ENCODE measurements around the gene GDI1.

Gene GDI1

GRCh38 chrX:154483325-154483724, 46.4 kb downstream of the GDI1 start:
- DNase-seq = no peak

GRCh38 chrX:154484255-154485149, 47.5 kb downstream of the GDI1 start:
- no peak for DNase-seq

GRCh38 chrX:154485150-154486051, 48.4 kb downstream of the GDI1 start:
- no peak for DNase-seq

- peak; percentile 6 to 30 for DNase-seq
Observed at GRCh38 chrX:154486052-154486395, 49.1 kb downstream of the GDI1 start.

GRCh38 chrX:154486396-154487207, 49.6 kb downstream of the GDI1 start, which contains the start of gene UBL4A:
UBL4A (minus strand) TSS chrX:154486615; CDS start chrX:154486584, 31 bp downstream.
- DNase-seq = peak; percentile 36 to 47

- DNase-seq = no peak
Observed at GRCh38 chrX:154487518-154488290, 50.8 kb downstream of the GDI1 start.

GRCh38 chrX:154488336-154489075, 51.6 kb downstream of the GDI1 start:
- no peak for DNase-seq

GRCh38 chrX:154489182-154489581, 52.2 kb downstream of the GDI1 start:
- no peak for DNase-seq

GRCh38 chrX:154490021-154490413, 53.1 kb downstream of the GDI1 start:
- peak in 1 of 2 donors; percentile 7 for DNase-seq

- peak; percentile 78 to 82 for DNase-seq
Observed at GRCh38 chrX:154490414-154491083, 53.6 kb downstream of the GDI1 start, which contains the start of gene SLC10A3. SLC10A3 (minus strand) TSS chrX:154490629; CDS start chrX:154488940, 1,689 bp downstream.

Data from stimulated activated CD4-positive, alpha-beta T cell treated with anti-CD3 and anti-CD28 coated beads, Interleukin-2, amount 100 ng/mL, for 48 hours (primary cell).